Measurements from ENCODE around the gene RASGEF1B.

The RASGEF1B gene

DNA sequence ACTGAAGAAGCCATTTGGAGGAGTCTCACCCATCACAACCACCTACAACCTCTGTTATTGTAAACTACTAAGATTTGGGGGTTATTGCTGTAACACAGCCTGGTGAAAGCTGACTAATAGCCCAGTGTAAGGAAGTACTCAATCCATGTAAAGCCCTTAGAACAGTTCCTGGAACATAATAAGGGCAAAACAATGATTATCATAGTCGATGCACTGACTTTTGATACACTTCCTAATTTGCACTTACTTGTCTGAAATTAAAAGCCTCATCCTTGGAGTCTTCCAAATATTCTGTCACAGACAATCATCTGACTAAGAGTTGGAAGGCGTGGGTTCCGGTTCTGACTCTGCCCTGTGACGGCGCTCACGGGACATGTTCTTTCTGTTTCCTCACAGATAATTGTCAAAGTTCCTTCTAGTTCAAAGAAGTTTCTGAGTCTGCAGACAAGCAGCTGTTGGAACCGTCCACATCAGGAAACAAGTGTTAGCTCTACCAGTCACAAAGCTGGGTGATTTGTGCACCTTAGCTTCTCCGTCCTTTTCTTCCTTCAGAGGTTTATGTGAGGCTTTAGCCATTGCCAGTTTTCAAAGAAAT is 33.4 kb upstream of the RASGEF1B start:
- peaks cover 45% of the 10 kb centered on the region for H3K4me1 Mint-ChIP-seq (ENCODE audit: low read depth)
- H3K27ac Mint-ChIP-seq = peak overlapping the region; percentile 59
- H3K27me3 Mint-ChIP-seq = no peaks in the 10 kb centered on the region

GRCh38 chr4:81504112-81505003 is 32.7 kb upstream of the RASGEF1B start:
- H3K27ac Mint-ChIP-seq = peak overlapping the region; percentile 59
- peak overlapping the region; percentile 49 for H3K4me3 Mint-ChIP-seq
- no peaks in the 10 kb centered on the region for H3K9me3 Mint-ChIP-seq (ENCODE audit: low read depth)
- no peaks in the 10 kb centered on the region for H3K36me3 Mint-ChIP-seq
- peaks cover 50% of the 10 kb centered on the region for H3K4me1 Mint-ChIP-seq (ENCODE audit: low read depth)
- no peaks in the 10 kb centered on the region for H3K27me3 Mint-ChIP-seq

More for the DNA sequence above, 33.4 kb upstream of the RASGEF1B start:
- Mint-ChIP-seq H3K9me3 (ENCODE audit: low read depth) (no peaks in the 10 kb centered on the region), H3K36me3 (no peaks in the 10 kb centered on the region), H3K4me3 (peak overlapping the region; percentile 49)

DNA sequence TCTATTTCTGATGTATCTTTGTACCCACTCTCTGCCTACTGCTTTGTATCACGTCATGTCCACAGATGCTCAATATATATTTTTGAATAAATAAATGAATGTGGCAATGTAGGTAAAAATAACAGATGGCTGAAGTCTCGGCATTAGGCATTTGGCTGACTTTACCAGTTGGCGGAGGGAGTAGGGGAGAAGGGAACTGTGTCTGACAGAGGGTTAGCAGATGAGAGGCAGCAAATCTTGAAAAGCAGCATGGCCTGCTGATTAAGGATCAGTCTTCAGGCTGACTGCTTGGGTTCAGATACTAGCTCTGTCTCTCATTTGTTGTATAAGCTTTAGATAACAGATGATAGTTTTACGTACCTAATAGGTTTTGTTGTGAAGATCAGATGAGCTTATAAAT is 31.9 kb upstream of the RASGEF1B start:
- Mint-ChIP-seq H3K36me3 (no peaks in the 10 kb centered on the region), H3K9me3 (ENCODE audit: low read depth) (no peaks in the 10 kb centered on the region), H3K4me3 (no peak overlapping the region), H3K27me3 (no peaks in the 10 kb centered on the region), H3K27ac (no peak overlapping the region), H3K4me1 (ENCODE audit: low read depth) (peaks cover 50% of the 10 kb centered on the region)

GRCh38 chr4:81502564-81502963 is 30.9 kb upstream of the RASGEF1B start:
- Mint-ChIP-seq H3K27me3 (no peaks in the 10 kb centered on the region), H3K4me1 (ENCODE audit: low read depth) (peaks cover 49% of the 10 kb centered on the region), H3K4me3 (no peak overlapping the region), H3K36me3 (no peaks in the 10 kb centered on the region), H3K9me3 (ENCODE audit: low read depth) (no peaks in the 10 kb centered on the region), H3K27ac (no peak overlapping the region)

- H3K36me3 Mint-ChIP-seq = no peaks in the 10 kb centered on the region
- H3K27me3 Mint-ChIP-seq = no peaks in the 10 kb centered on the region
- H3K4me3 Mint-ChIP-seq = no peak overlapping the region
- H3K4me1 Mint-ChIP-seq (ENCODE audit: low read depth) = peaks cover 38% of the 10 kb centered on the region
- H3K27ac Mint-ChIP-seq = peak overlapping the region; percentile 16
- peaks cover 5% of the 10 kb centered on the region for H3K9me3 Mint-ChIP-seq (ENCODE audit: low read depth)
Measured at GRCh38 chr4:81499840-81500239, 28.1 kb upstream of the RASGEF1B start.

- Mint-ChIP-seq H3K4me3 (no peak overlapping the region), H3K36me3 (no peaks in the 10 kb centered on the region), H3K9me3 (ENCODE audit: low read depth) (peaks cover 5% of the 10 kb centered on the region), H3K27me3 (no peaks in the 10 kb centered on the region), H3K4me1 (ENCODE audit: low read depth) (peaks cover 41% of the 10 kb centered on the region), H3K27ac (no peak overlapping the region)
Measured at GRCh38 chr4:81498551-81499099, 26.9 kb upstream of the RASGEF1B start.

GRCh38 chr4:81498046-81498445 is 26.3 kb upstream of the RASGEF1B start:
- Mint-ChIP-seq H3K9me3 (ENCODE audit: low read depth) (peaks cover 5% of the 10 kb centered on the region), H3K27me3 (no peaks in the 10 kb centered on the region), H3K4me3 (no peak overlapping the region), H3K36me3 (no peaks in the 10 kb centered on the region), H3K4me1 (ENCODE audit: low read depth) (peaks cover 45% of the 10 kb centered on the region), H3K27ac (no peak overlapping the region)

DNA sequence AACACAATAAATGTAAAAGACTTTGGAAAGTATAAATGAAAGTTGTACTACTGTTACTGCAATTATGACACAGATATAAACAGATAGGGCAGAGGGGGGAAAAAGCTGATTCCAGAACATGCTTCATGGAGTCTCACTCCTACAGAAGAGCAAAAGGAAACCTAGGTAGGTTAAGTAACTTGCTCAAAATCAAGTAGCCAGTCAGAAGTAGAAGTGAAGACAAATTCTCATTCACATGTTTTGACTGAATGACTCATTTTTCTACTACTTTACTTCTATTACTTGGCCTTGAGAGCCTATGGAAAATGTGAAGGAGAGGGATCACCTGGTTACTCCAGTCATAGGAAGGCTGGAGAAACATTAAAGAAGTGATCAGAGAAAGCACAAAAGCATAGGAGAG is 23.6 kb upstream of the RASGEF1B start:
- H3K4me1 Mint-ChIP-seq (ENCODE audit: low read depth) = peaks cover 60% of the 10 kb centered on the region
- peaks cover 9% of the 10 kb centered on the region for H3K9me3 Mint-ChIP-seq (ENCODE audit: low read depth)
- no peaks in the 10 kb centered on the region for H3K27me3 Mint-ChIP-seq
- H3K36me3 Mint-ChIP-seq = peaks cover 3% of the 10 kb centered on the region
- peak overlapping the region; percentile 78 for H3K27ac Mint-ChIP-seq
- H3K4me3 Mint-ChIP-seq = peak overlapping the region; percentile 61

DNA sequence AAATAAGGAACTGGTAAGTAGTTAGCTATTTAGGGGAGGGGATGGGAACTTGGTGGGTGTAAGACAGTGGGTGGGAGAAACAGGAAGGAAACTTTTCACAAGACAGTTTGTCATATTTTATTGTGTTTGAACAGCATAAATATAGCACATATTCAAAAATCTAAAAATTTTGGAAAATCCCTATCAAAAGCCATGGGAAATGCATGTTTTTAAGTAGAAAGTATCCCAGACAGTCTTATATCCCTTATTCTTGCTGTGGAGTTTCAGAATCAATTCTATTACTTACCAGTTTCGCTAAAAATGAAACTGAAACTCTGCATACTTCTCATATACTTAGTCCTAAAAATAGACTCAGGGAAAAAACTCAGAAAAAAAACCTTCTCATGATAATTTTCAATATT is 22.3 kb upstream of the RASGEF1B start:
- Mint-ChIP-seq H3K4me3 (peak overlapping the region; percentile 84), H3K36me3 (peaks cover 3% of the 10 kb centered on the region), H3K27me3 (no peaks in the 10 kb centered on the region), H3K9me3 (ENCODE audit: low read depth) (peaks cover 9% of the 10 kb centered on the region), H3K4me1 (ENCODE audit: low read depth) (peaks cover 62% of the 10 kb centered on the region), H3K27ac (peak overlapping the region; percentile 95)

GRCh38 chr4:81492606-81493230 is 21.0 kb upstream of the RASGEF1B start:
- Mint-ChIP-seq H3K36me3 (peaks cover 3% of the 10 kb centered on the region), H3K27ac (peak overlapping the region; percentile 98), H3K27me3 (no peaks in the 10 kb centered on the region), H3K9me3 (ENCODE audit: low read depth) (peaks cover 9% of the 10 kb centered on the region), H3K4me1 (ENCODE audit: low read depth) (peaks cover 64% of the 10 kb centered on the region), H3K4me3 (peak overlapping the region; percentile 63)

DNA sequence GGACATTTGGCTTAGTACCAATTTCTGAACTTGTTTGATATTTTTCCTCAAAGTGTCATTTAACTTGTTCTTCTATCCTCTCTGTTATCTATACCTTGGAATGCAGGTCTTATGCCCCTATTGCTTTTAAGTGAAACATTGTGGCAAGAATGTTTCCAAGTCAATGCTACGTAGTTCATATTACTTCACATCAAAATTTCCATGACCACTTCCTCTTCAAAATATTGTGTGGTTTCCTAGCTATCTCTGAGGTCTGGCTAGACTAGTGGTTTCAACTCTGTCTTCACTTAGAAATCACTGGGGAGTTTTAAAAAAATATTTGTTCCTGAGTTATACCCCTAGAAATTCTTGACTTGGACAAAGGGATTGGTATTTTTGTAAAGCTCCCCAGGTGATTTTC is 20.2 kb upstream of the RASGEF1B start:
- H3K9me3 Mint-ChIP-seq (ENCODE audit: low read depth) = peaks cover 9% of the 10 kb centered on the region
- H3K4me1 Mint-ChIP-seq (ENCODE audit: low read depth) = peaks cover 65% of the 10 kb centered on the region
- H3K4me3 Mint-ChIP-seq = peak overlapping the region; percentile 65
- no peaks in the 10 kb centered on the region for H3K27me3 Mint-ChIP-seq
- peaks cover 3% of the 10 kb centered on the region for H3K36me3 Mint-ChIP-seq
- peak overlapping the region; percentile 98 for H3K27ac Mint-ChIP-seq

DNA sequence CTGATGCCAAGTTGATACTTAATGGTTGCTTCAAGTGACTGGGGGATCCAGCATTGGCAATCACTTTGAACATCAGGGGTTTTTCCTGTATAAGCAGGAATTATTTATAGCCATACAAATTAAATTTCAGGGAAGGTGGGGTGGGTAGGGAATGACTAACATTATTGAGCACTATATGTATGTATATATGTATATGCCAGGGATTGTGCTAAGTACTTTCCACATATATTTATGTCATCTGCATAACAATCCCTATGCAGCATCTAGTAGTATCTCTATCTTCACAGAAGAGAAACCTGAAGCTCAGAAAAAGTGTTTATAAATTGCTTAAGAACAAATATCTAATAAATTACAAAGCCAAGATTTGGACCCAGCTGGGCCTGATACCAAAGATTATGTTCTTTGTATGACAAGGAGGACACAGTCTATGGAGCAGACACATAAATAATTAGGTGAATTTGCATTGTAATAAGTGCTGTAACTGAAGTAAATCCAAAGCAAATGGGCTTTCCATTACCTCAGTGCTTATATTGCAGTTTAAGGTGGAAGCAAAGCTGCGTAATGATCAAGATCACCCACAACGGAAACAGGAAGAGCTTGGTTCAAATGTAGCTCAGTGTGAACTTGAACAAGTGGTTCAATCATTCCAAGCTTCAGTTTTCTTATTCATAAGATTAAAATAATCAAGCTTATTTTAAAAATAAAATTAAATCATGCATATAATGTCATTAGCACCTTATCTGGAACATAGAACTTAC is 18.9 kb upstream of the RASGEF1B start:
- Mint-ChIP-seq H3K4me3 (peak overlapping the region; percentile 23), H3K27ac (peak overlapping the region; percentile 68), H3K27me3 (no peaks in the 10 kb centered on the region), H3K9me3 (ENCODE audit: low read depth) (peaks cover 6% of the 10 kb centered on the region), H3K4me1 (ENCODE audit: low read depth) (peaks cover 66% of the 10 kb centered on the region), H3K36me3 (peaks cover 3% of the 10 kb centered on the region)

- Mint-ChIP-seq H3K4me1 (ENCODE audit: low read depth) (peaks cover 32% of the 10 kb centered on the region), H3K9me3 (ENCODE audit: low read depth) (no peaks in the 10 kb centered on the region), H3K4me3 (no peak overlapping the region), H3K36me3 (no peaks in the 10 kb centered on the region), H3K27me3 (no peaks in the 10 kb centered on the region), H3K27ac (no peak overlapping the region)
Measured at GRCh38 chr4:81486502-81486901, 14.8 kb upstream of the RASGEF1B start.

DNA sequence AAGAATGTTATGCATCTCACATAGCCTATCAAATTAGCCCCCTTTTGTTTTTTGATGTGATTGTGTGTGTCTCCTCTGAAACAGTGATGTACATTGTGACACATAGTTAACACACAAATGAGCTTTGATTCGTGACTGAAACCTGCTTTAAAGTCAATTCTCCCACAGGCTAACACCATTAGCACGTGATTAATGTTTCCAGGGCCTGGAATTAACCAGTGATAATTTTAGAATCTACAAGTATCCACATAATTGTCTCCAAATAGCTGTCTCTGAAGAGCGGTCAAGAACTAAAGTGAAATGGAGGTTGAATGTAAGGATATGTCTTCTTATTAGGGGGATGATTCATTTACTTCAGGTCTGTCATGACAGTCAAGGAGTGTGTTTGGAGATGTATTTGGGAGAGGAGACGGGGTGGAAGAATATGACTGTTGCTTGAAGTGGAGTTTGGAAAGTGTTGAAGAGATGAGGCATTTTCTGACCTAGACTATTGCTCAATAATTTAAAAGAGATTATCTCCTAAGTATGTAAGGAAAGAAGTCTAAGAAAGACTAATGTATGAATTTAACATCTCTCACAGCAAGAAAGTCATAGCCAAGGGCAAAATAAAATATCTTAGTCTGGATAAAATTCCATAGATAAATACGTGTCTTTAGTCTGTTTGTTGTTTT is 13.7 kb upstream of the RASGEF1B start:
- H3K9me3 Mint-ChIP-seq (ENCODE audit: low read depth) = no peaks in the 10 kb centered on the region
- no peaks in the 10 kb centered on the region for H3K36me3 Mint-ChIP-seq
- no peaks in the 10 kb centered on the region for H3K27me3 Mint-ChIP-seq
- peaks cover 25% of the 10 kb centered on the region for H3K4me1 Mint-ChIP-seq (ENCODE audit: low read depth)
- peak overlapping the region; percentile 2 for H3K27ac Mint-ChIP-seq
- no peak overlapping the region for H3K4me3 Mint-ChIP-seq
